H1 (cell line): ENCODE data around the gene HSPA2. TPM values are rescaled to one million over a fixed set of nuclear protein-coding genes. Genes with fewer than 3 reads are reported as not detected.
A peak's percentile ranks its signal among the peaks of the same experiment; 100 is the strongest.

ENCODE experiments used
- CTCF ChIA-PET: fragments of 300-600 bp; sonication (Branson Sonifier 250); formaldehyde crosslinking; loops from one replicate; lab custom pipeline; 2021; ENCODE audit not compliant: partially characterized antibody; lab: Charles Lee
- POLR2A ChIA-PET: fragments of 300-600 bp; sonication (Branson Sonifier 250); formaldehyde crosslinking; loops from one replicate; lab custom pipeline; 2021; ENCODE audit warnings: inconsistent platforms; ENCODE audit not compliant: partially characterized antibody; lab: Charles Lee
- DNase-seq, 2 experiments: peaks; one replicate each; pipeline versions ENCODE4 v3.0.0 to v3.0.0-alpha.2; 2010 to 2022; ENCODE audit warnings: low spot score in 2 of 2, low read depth in 1 of 2, mixed read lengths in 1 of 2
- FAIRE-seq: peaks from 2 replicates; lab custom pipeline; 2011; peaks lifted over from hg19 to GRCh38; lab: Jason Lieb, UNC
- H2AFZ ChIP-seq: 2 replicates; pipeline ENCODE4 v1.8.1; 2012; ENCODE audit warnings: low read length, inconsistent platforms
- H2AK5ac ChIP-seq: 2 replicates; pipeline ENCODE4 v1.6.1; 2013; ENCODE audit warnings: low read depth, low read length
- H2BK120ac ChIP-seq: replicated peaks from 2 replicates; pipeline ENCODE3; 2013; ENCODE audit warnings: low read depth, low read length, inconsistent platforms
- H2BK12ac ChIP-seq: 2 replicates; pipeline ENCODE4 v1.6.1; 2013; ENCODE audit warnings: low read depth, low read length
- H2BK15ac ChIP-seq: 2 replicates; pipeline ENCODE4 v1.6.1; 2013; ENCODE audit warnings: low read length
- H2BK20ac ChIP-seq: 2 replicates; pipeline ENCODE4 v1.6.1; 2013; ENCODE audit warnings: low read length
- H2BK5ac ChIP-seq: 2 replicates; pipeline ENCODE4 v1.6.1; 2013; ENCODE audit warnings: low read depth, low read length
- H3K14ac ChIP-seq: 2 replicates; pipeline ENCODE4 v1.6.1; 2013; ENCODE audit warnings: inconsistent platforms; ENCODE audit not compliant: insufficient read length
- H3K18ac ChIP-seq: 2 replicates; pipeline ENCODE4 v1.6.1; 2013; ENCODE audit warnings: low read length; ENCODE audit errors: extremely low read depth
- H3K23ac ChIP-seq: 2 replicates; pipeline ENCODE4 v1.6.1; 2013; ENCODE audit warnings: inconsistent platforms; ENCODE audit not compliant: insufficient read length
- H3K23me2 ChIP-seq: 2 replicates; pipeline ENCODE4 v1.6.1; 2013; ENCODE audit warnings: low read depth, low read length
- H3K27ac ChIP-seq: 2 replicates; pipeline ENCODE4 v1.6.1; 2011; ENCODE audit warnings: low read depth, low read length, inconsistent platforms
- H3K27me3 ChIP-seq, 4 experiments: replicated peaks in 1 of 4; 1 replicate in 1 of 4; 2 replicates in 3 of 4; pipeline versions ENCODE4 v1.6.1 to v1.8.1; 2011 to 2013; ENCODE audit warnings: low read length in 3 of 4, mild to moderate bottlenecking in 3 of 4, inconsistent platforms in 2 of 4, mixed read lengths in 2 of 4, moderate library complexity in 1 of 4; ENCODE audit not compliant: control insufficient read depth in 3 of 4, insufficient read depth in 3 of 4; ENCODE audit errors: extremely low read depth in 1 of 4
- H3K36me3 ChIP-seq, 4 experiments: 2 replicates each; pipeline versions ENCODE4 v1.6.1 to v1.8.1; 2011 to 2013; ENCODE audit warnings: mild to moderate bottlenecking in 4 of 4, low read length in 3 of 4, moderate library complexity in 2 of 4, control low read depth in 1 of 4, inconsistent platforms in 1 of 4; ENCODE audit not compliant: insufficient read depth in 4 of 4, control insufficient read depth in 2 of 4
- H3K4ac ChIP-seq: replicated peaks from 2 replicates; pipeline ENCODE3; 2013; ENCODE audit warnings: low read length, low read depth, mixed read lengths, inconsistent platforms; ENCODE audit not compliant: insufficient read length
- H3K4me1 ChIP-seq, 4 experiments: replicated peaks in 1 of 4; 1 replicate in 1 of 4; 2 replicates in 3 of 4; pipeline versions ENCODE4 v1.6.1 to v1.8.1; 2011 to 2013; ENCODE audit warnings: low read length in 3 of 4, inconsistent platforms in 2 of 4, mixed read lengths in 1 of 4; ENCODE audit not compliant: insufficient read depth in 4 of 4, control insufficient read depth in 3 of 4
- H3K4me2 ChIP-seq, 2 experiments: 2 replicates each; pipeline versions ENCODE4 v1.6.1 to v1.8.1; 2011 to 2013; ENCODE audit warnings: low read depth in 2 of 2, low read length in 2 of 2, control low read depth in 1 of 2, inconsistent platforms in 1 of 2, mild to moderate bottlenecking in 1 of 2; ENCODE audit not compliant: insufficient read depth in 1 of 2
- H3K4me3 ChIP-seq, 4 experiments: fragments of 200-600, 300-600 bp in 1 of 4; sonication (generic), shearing (Covaris generic), sonication (Bioruptor Twin) in 1 of 4; 2 replicates each; pipeline versions ENCODE4 v1.5.1 to v1.8.1; 2011 to 2016; ENCODE audit warnings: low read length in 4 of 4, low read depth in 3 of 4, control low read depth in 2 of 4, inconsistent platforms in 2 of 4, mild to moderate bottlenecking in 2 of 4, mixed read lengths in 1 of 4, moderate library complexity in 1 of 4; ENCODE audit not compliant: insufficient read depth in 2 of 4; ENCODE audit errors: extremely low read depth in 1 of 4
- H3K56ac ChIP-seq: replicated peaks from 2 replicates; pipeline ENCODE3; 2013; ENCODE audit warnings: low read depth, mild to moderate bottlenecking, mixed read lengths, low read length, inconsistent platforms; ENCODE audit not compliant: insufficient read length
- H3K79me1 ChIP-seq: 2 replicates; pipeline ENCODE4 v1.6.1; 2013; ENCODE audit warnings: low read depth, low read length, control low read depth
- H3K79me2 ChIP-seq, 2 experiments: 2 replicates each; pipeline versions ENCODE4 v1.6.1 to v1.8.1; 2012 to 2013; ENCODE audit warnings: low read length in 2 of 2, mild to moderate bottlenecking in 2 of 2, inconsistent platforms in 1 of 2; ENCODE audit not compliant: insufficient read depth in 2 of 2, control insufficient read depth in 1 of 2
- H3K9ac ChIP-seq, 4 experiments: replicated peaks in 1 of 4; 1 replicate in 1 of 4; 2 replicates in 3 of 4; pipeline versions ENCODE4 v1.6.1 to v1.8.1; 2011 to 2013; ENCODE audit warnings: low read depth in 3 of 4, low read length in 3 of 4, control low read depth in 2 of 4, mild to moderate bottlenecking in 2 of 4, moderate library complexity in 2 of 4, inconsistent platforms in 1 of 4; ENCODE audit errors: extremely low read depth in 1 of 4
- H3K9me3 ChIP-seq, 2 experiments: 2 replicates each; pipeline versions ENCODE4 v1.6.1 to v1.8.1; 2012 to 2013; ENCODE audit warnings: mild to moderate bottlenecking in 2 of 2, moderate library complexity in 2 of 2, control low read depth in 1 of 2, inconsistent platforms in 1 of 2, low read depth in 1 of 2, low read length in 1 of 2, mixed read lengths in 1 of 2; ENCODE audit not compliant: insufficient read depth in 2 of 2
- H4K20me1 ChIP-seq, 2 experiments: replicated peaks in 1 of 2; 2 replicates each; pipeline versions ENCODE3 to v1.8.1; 2011 to 2013; ENCODE audit warnings: inconsistent platforms in 2 of 2, low read length in 2 of 2, mild to moderate bottlenecking in 1 of 2; ENCODE audit not compliant: insufficient read depth in 2 of 2, control insufficient read depth in 1 of 2
- H4K5ac ChIP-seq: 2 replicates; pipeline ENCODE4 v1.6.1; 2013; ENCODE audit warnings: low read length, low read depth, mixed read lengths, inconsistent platforms; ENCODE audit not compliant: insufficient read length
- H4K8ac ChIP-seq: 2 replicates; pipeline ENCODE4 v1.8.0; 2013; ENCODE audit warnings: mild to moderate bottlenecking, moderate library complexity, low read length, inconsistent platforms; ENCODE audit not compliant: insufficient read depth; ENCODE audit errors: extremely low read depth
- H4K91ac ChIP-seq: replicated peaks from 2 replicates; pipeline ENCODE3; 2013; ENCODE audit warnings: low read length, mixed read lengths, inconsistent platforms; ENCODE audit not compliant: insufficient read length
- CBX8 ChIP-seq: fragments of 300-800, 300-1000 bp; sonication (generic); IDR thresholded peaks from 2 replicates; pipeline ENCODE4 v1.7.1; 2016; ENCODE audit warnings: low read depth, low read length, borderline replicate concordance
- CHD2 ChIP-seq: IDR thresholded peaks from 2 replicates; pipeline ENCODE4 v1.6.1; 2012; ENCODE audit warnings: low read length, improper control_type of control experiment
- E2F6 ChIP-seq: IDR thresholded peaks from 2 replicates; pipeline ENCODE4 v1.6.1; 2012; ENCODE audit warnings: inconsistent platforms
- TAF1 ChIP-seq: IDR thresholded peaks from 2 replicates; pipeline ENCODE4 v1.6.1; 2011; ENCODE audit warnings: mild to moderate bottlenecking, low read depth, low read length
- USF2 ChIP-seq: IDR thresholded peaks from 2 replicates; pipeline ENCODE4 v1.6.1; 2011; ENCODE audit warnings: low read length, improper control_type of control experiment
- WGBS, 2 experiments: shearing (Covaris generic) in 1 of 2; methylation state at CpG; one replicate each; pipeline versions ENCODE4 v1.1.6 to v1.1.7; 2013 to 2015; ENCODE audit warnings: low lambda C conversion rate in 2 of 2, mixed read lengths in 2 of 2, inconsistent platforms in 1 of 2, low coverage in 1 of 2, missing lambda C conversion rate in 1 of 2; ENCODE audit not compliant: insufficient replicate concordance in 2 of 2, insufficient coverage in 1 of 2, insufficient read length in 1 of 2; ENCODE audit errors: extremely low coverage in 1 of 2, missing lambda C conversion rate in 1 of 2; 5-methylcytosine and 5-hydroxymethylcytosine counted together
- polyA plus RNA-seq, 7 experiments: library from polyadenylated mRNA; depleted of rRNA in 3 of 7; stranded (reverse) in 5 of 7; unstranded in 2 of 7; fragments of >200 nt in 5 of 7; fragments of 200-250 nt in 2 of 7; gene quantifications; 1 replicate in 5 of 7; 2 replicates in 1 of 7; 4 replicates in 1 of 7; pipeline versions ENCODE4 v1.2.1 to v1.2.3, GENCODE V29; 2011 to 2013; ENCODE audit warnings: missing spikeins in 2 of 7, mixed read lengths in 2 of 7
- total RNA-seq: library from RNA; stranded (reverse); fragmentation: NEBNext Ultra II Directional; extraction: Animal tissue kit (Norgen Biotek cat#: 25700); gene quantifications from 2 replicates; pipeline ENCODE4 v1.2.1, GENCODE V29; 2021

The HSPA2 gene
- total and polyA plus RNA-seq, 2 of the 8 experiments (the other 6 are each of a cell fraction or from before 2014, with no cell fraction given) = 30.5 to 82.9 TPM

GRCh38 chr14:64507376-64508156 lies 33.0 kb upstream of the HSPA2 start:
- CTCF ChIA-PET = interaction anchor here (0.6 to 1.5 kb wide), 4 partner anchors 29 to 511 kb away, joined by 3 to 5 read pairs (median 4); no protein-coding TSS in a partner anchor
- DNase-seq = no peak

More at GRCh38 chr14:64507376-64508156, 33.0 kb upstream of the HSPA2 start:
- Histone ChIP-seq H3K18ac (no peak overlapping the region), H3K14ac (no peak overlapping the region), H4K8ac (no peak overlapping the region), H3K56ac (no peak overlapping the region), H4K5ac (no peak overlapping the region), H3K79me1 (peaks cover 6% of the 10 kb centered on the region; the same call in 1 of the 2 replicates), H2AFZ (no peak overlapping the region), H2BK5ac (no peak overlapping the region), H2BK20ac (no peak overlapping the region), H3K4me1 (peaks cover under 1 to 9% (median 9%) of the 10 kb centered on the region in 4 experiments; a peak in 5 of 7 replicates), H3K27me3 (no peaks in the 10 kb centered on the region), H3K4ac (no peak overlapping the region), H3K23ac (no peak overlapping the region), H4K20me1 (peaks cover 3 to 7% of the 10 kb centered on the region in 2 experiments), H3K36me3 (no peaks in the 10 kb centered on the region), H2BK120ac (no peak overlapping the region), H3K9me3 (no peaks in the 10 kb centered on the region), H3K27ac (no peak overlapping the region), H2BK15ac (no peak overlapping the region), H3K23me2 (peaks cover 18% of the 10 kb centered on the region), H2BK12ac (no peak overlapping the region), H3K4me3 (0 out of 8 replicates have a peak overlapping the region, but pooled peaks of 1 of the 4 experiments have one; percentile 0), H4K91ac (no peak overlapping the region), H3K9ac (no peak overlapping the region)
- FAIRE-seq = no peak
- POLR2A ChIA-PET = interaction anchor here (0.8 kb wide), 1 partner anchor 15 kb away, joined by 3 read pairs; no protein-coding TSS in a partner anchor
- 89% methylated on average over 4 of the region's 4 CpGs; no CpG with 5 or more reads in 1 of the 2 experiments for WGBS, 2 experiments
- TF ChIP-seq CHD2 = no peak
- no peak for TF ChIP-seq TAF1
- TF ChIP-seq E2F6 = no peak
- TF ChIP-seq USF2 = no peak
- TF ChIP-seq CBX8 = no peak
- TF ChIP-seq, all 59 proteins: peak for 0
- Histone ChIP-seq H3K4me2 (peak overlapping the region in 1 of 2 experiments; percentile 9; a peak in 1 of 4 replicates), H3K79me2 (peaks cover 12 to 75% of the 10 kb centered on the region in 2 experiments), H2AK5ac (no peak overlapping the region)
